H1 (cell line): Measurements from ENCODE around the gene SPIRE1. TPM values are rescaled to one million over a fixed set of nuclear protein-coding genes. Genes with fewer than 3 reads are reported as not detected.

Source experiments
- CHD7 ChIP-seq: fragments of 300-600 bp; sonication (generic); IDR thresholded peaks from 2 replicates; pipeline ENCODE4 v1.7.1; 2012; ENCODE audit warnings: low read length, moderate library complexity, mild to moderate bottlenecking, inconsistent platforms; ENCODE audit not compliant: insufficient replicate concordance
- SUZ12 ChIP-seq: fragments of 200-600 bp; sonication (generic); IDR thresholded peaks from 2 replicates; pipeline ENCODE4 v1.6.1; 2012; ENCODE audit warnings: mild to moderate bottlenecking, inconsistent platforms, low read length, moderate library complexity, mixed read lengths
- TAF7 ChIP-seq: optimal IDR thresholded peaks from 2 replicates; pipeline ENCODE3; 2011; ENCODE audit warnings: low read depth, mild to moderate bottlenecking, inconsistent platforms, low read length, moderate library complexity, borderline replicate concordance
- TCF12 ChIP-seq: IDR thresholded peaks from 2 replicates; pipeline ENCODE4 v1.6.1; 2011; ENCODE audit warnings: low read depth, mild to moderate bottlenecking, low read length
- polyA plus RNA-seq, 7 experiments: library from polyadenylated mRNA; depleted of rRNA in 3 of 7; stranded (reverse) in 5 of 7; unstranded in 2 of 7; fragments of >200 nt in 5 of 7; fragments of 200-250 nt in 2 of 7; gene quantifications; 1 replicate in 5 of 7; 2 replicates in 1 of 7; 4 replicates in 1 of 7; pipeline versions ENCODE4 v1.2.1 to v1.2.3, GENCODE V29; 2011 to 2013; ENCODE audit warnings: missing spikeins in 2 of 7, mixed read lengths in 2 of 7
- total RNA-seq: library from RNA; stranded (reverse); fragmentation: NEBNext Ultra II Directional; extraction: Animal tissue kit (Norgen Biotek cat#: 25700); gene quantifications from 2 replicates; pipeline ENCODE4 v1.2.1, GENCODE V29; 2021

SPIRE1 gene
- total and polyA plus RNA-seq, 2 of the 8 experiments (the other 6 are each of a cell fraction or from before 2014, with no cell fraction given): 6.0 to 21.5 TPM

GRCh38 chr18:12399231-12399630, 258.7 kb downstream of the SPIRE1 start (continued):
- no peak for TF ChIP-seq TCF12
- TF ChIP-seq TAF7: no peak
- TF ChIP-seq CHD7: no peak
- TF ChIP-seq SUZ12: no peak
